ENCODE data around the gene SLX4IP.

- TF ChIP-seq CTCF (conservative IDR thresholded peaks at IDR 0.05 in 1 of 2, IDR thresholded peaks at IDR 0.05 in 1 of 2; ENCODE audit: low read depth in 1 of 2, low read length in 2 of 2) (no peak), EZH2 (IDR thresholded peaks at IDR 0.05; ENCODE audit: low read length, missing control alignments) (no peak)
Observed at GRCh38 chr20:10495173-10495572, 60.1 kb downstream of the SLX4IP start.
